Stimulated activated CD4-positive, alpha-beta T cell treated with anti-CD3 and anti-CD28 coated beads, TNF-alpha, amount 100 ng/mL, for 1 hour (primary cell): ENCODE measurements around the gene DIS3L2.
"Not testable (repeated sequence)": the region's sequence is repeated elsewhere in the genome, so short reads cannot be mapped to it uniquely, and the experiment has no call there.

Experiments used
- DNase-seq, 3 donors: peaks; one replicate each; pipeline ENCODE4 v3.0.0-alpha.2; 2020; ENCODE audit warnings: low read depth in 3 of 3, low spot score in 1 of 3

The DIS3L2 gene

DNA sequence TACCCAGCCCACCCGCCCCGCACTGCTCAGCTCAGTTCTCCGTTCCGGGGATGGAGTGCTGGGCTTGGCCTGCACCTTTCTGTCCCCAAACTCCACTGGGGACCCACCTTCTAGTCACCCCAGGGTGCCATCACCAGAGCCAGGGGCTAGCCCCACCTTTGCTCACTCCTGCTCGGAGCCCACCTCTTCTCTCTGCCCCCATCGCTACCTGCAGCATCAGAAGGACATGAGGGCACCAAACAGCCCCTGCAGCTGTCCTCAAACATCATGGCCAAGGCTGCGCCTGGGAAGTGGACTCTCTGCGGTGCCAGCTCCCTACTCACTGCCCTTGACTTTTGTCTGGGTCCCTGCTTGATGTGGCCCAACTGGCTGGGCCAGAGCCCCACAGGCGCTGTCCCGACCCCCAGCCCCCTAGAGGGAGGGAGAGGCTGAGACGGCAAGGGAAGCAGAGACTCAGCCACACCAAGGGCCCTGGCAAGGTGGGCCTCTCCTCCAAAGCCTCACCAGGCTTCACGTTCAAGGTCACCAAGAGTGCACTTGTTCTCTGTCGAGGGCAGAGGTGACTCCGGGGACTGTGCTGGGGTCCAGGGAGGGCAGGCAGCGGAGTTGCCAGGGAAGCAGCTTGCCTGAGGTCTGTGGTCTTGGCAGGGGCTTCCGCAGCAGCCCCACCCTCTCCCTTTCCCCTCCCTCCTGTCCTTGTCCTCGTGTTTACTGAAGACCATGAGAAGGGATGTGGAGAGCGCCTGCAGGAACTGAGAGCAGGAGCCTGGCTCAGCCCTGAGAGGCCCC, 403.5 kb downstream of the DIS3L2 start:
- DNase-seq, result not testable (repeated sequence)

DNA sequence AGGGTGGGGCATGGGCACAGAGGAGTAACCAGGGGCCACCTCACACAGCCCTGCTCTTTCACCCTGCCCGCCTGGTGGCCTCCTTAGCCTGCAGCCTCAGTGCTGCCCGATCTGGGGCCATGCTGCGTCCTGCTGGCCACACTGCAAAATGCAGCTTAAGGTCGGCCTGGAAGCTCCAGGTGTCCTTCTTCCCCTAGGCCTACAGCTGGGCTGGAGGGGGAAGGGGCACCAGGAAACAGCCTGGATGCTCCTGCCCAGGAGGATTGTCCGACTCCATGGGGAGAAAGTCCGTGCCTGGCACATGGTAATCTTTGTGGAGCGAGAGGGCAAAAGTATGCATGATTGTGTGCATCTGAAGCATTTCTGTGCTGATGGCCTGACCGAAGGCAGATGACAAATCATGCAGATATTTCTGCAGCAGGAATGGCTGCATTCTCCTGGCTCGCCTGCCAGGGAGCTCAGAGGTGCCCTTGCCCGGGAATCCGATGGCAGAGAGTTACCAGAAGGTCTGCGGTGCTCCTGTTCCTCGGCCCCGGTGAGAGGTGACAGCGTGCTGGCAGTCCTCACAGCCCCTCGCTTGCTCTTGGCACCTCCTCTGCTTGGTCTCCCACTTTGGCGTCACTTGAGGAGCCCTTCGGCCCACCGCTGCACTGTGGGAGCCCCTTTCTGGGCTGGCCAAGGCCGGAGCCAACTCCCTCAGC, 404.3 kb downstream of the DIS3L2 start:
- DNase-seq, result no peak

DNA sequence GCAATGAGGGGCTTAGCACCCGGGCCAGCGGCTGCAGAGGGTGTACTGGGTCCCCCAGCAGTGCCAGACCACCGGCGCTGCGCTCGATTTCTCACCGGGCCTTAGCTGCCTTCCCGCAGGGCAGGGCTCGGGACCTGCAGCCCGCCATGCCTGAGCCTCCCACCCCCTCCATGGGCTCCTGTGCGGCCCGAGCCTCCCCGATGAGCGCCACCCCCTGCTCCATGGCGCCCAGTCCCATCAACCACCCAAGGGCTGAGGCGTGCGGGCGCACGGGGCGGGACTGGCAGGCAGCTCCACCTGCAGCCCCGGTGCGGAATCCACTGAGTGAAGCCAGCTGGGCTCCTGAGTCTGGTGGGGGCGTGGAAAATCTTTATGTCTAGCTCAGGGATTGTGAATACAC, 404.9 kb downstream of the DIS3L2 start:
- DNase-seq, result not testable (repeated sequence)

DNA sequence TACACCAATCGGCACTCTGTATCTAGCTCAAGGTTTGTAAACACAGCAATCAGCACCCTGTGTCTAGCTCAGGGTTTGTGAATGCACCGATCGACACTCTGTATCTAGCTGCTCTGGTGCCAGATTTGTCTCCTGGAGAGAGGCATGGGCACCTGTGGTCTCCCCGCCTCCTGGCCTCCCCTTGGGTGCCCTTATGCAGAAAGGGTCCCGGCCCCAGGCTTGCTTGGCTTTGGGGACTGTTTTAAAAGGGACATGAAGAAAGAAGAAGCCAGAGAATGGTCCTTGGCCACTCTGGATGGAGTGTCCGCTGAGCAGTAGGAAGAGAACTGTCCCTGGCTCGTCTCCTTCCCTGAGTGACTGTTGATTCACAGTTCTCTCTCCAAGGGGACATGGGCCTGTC, 405.5 kb downstream of the DIS3L2 start:
- no peak for DNase-seq

DNA sequence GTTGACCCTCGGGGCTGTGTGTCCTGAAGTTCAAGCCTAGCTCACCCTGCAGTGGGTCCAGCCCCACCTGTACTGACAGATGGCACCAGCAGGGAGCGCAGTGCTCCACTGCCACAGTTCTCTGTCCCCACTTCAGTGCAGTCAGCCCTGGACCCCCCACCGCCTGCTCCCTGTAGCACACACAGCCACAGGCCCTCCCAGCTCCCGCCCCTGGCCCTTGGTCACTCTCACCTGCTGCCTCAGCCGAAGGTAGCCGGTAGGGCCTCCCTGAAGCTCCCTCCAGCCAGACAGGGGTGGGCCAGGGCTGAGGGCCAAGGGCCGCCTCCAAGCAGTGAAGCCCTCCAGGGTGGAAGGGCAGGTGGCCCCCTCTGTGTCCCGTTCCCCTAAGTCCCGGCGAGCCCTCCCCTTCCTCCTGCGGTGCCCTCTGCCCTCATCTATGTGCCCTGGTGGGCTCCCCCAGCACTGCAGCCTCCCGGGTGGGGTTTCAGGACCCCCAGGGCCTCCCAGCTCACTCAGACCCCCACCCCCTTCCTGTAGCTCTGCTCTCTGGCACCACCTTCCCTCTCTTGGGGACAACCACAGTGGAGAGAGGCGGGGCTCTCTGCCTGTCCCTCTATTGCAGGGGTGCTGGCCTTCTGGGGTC, 406.2 kb downstream of the DIS3L2 start:
- DNase-seq, result no peak

DNA sequence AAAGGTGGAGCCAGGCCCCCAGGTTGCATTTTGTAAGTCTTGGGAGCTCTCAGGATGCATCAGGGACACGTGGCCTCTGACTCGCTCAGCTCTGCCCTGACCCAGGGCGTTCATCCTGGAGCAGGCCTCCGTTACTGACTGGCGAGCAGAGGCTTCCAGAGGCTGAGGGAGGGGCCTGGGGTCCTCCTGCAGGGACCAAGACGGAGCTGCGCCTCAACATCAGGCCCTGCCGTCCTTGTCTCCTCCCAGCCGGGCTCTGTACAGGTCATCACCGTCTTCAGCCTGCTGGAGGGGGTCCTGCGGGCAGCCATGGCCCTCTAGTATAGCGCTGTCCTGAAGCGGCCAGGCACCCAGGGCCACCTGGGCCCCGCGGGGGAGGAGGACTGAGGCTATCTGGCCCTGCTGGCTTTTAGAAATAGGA, 406.8 kb downstream of the DIS3L2 start:
- no peak for DNase-seq

DNA sequence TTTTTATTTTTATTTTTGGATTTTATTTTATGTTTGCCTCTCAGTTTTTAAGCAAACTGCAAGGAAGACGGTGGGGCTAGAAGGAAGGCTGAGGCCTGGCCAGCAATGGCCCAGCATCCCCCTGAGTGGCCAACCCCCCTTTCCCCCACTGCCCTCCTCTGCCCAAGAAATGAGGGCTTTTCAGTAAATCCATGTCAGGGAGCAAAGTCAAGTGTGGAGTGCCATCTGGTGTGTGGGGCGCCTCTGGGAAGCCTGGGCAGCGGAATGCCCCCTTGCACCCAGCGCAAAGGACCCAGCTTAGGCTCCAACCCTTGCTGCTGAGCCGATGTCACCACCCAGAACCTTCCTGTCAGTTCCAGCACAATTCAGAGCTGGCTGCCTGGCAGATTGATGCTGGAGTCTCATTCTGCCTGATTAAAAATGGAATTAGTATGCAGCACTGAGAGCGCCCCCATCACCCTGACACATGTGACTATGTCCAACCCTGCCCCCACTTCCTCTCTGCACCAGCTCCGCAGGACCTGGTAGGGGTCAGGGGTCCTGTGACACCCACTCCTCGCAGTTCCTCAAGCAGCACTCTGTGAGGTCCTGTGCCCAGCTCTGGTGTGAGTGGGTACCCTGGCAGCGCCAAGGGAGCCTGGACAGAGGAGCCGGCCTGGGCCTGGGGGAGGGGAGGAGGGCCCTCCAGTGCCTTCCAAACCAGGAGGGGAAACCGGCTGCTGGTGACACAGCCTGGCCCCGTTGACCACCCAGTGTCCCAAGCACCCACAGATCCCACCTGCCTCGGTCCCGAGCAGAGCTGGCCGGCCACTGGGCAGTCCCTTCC, 407.8 kb downstream of the DIS3L2 start:
- DNase-seq, result no peak

DNA sequence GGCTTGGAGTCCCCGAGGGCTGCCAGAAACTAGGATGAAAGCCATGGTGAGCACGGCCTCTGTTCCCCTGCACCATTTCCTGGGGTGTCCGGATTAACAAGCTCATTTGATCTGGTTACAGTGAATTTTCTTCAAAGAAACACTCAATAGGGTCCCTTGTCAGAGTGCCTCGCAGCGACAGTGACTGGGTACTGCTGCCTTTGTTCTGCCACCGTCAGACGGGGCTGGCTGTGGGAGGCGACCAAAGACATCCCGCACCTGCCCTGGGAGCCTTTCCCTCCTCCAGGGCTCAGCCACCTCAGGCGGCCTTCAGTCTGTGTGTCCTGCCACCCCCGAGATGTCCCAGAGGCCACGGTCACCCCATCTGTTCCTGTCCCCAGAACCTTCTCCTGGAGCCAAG, 408.5 kb downstream of the DIS3L2 start:
- DNase-seq, result not testable (repeated sequence)

DNA sequence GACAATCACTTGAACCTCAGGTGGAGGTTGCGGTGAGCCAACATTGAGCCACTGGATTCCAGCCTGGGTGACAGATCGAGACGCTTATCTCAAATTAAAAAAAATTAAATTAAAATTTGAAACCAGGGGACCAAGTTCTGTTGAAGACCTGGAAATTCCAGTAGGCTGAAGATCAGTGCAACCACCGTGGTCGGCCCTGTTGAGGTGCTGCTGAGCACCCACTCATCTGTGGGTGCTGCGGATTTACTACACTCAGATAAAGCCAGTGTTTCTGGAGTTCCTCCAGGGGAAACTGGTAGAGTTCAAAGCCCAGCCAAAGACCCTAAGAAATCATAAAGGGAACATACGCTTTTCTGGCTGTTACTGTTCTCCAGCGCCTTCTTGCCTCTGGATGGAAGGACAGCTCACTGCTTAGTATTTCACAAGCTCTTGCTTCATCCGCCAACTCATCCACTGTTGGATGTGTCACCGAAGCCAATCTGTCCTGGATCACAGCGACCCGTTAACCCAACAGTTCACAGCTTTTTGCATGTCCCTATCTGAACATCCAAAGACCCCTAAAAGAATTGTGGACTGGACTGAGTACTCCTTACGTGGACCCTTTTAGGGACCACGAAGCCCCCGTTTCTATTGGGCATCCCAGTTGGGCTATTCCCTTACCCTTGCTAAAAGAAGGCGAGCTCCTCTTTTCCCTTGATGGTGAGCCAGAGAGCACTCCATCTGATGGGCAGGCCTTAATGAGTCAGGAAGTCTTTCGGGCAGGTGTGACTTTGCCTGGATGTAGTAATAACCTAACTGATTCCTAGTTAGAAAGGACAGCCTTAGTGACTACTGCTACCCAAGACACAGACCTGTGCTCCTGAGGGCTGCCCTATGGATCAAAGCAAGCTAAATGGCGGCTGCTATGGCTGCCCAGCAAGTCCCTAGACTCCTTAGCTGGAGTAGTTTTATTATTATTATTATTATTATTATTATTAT, 411.0 kb downstream of the DIS3L2 start:
- DNase-seq, result no peak

DNA sequence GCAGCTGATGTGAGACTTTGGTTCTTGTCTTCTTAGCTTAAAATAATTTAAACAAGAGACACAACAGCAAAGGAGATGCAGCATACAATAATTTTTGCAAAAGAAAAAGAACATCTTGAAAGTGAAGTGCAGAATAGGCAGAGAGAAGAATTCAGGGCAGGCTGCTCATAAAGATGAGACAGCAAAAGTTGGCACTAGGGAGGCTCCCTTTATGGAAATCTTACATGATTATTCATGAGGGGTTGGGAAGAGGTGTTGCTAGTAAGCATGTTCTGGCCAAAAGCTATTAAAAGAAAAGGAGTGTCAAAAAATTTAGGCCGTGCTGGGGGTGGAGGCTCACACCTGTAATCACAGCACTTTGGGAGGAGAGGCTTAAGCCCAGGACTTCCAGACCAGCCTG, 412.8 kb downstream of the DIS3L2 start:
- no peak for DNase-seq

DNA sequence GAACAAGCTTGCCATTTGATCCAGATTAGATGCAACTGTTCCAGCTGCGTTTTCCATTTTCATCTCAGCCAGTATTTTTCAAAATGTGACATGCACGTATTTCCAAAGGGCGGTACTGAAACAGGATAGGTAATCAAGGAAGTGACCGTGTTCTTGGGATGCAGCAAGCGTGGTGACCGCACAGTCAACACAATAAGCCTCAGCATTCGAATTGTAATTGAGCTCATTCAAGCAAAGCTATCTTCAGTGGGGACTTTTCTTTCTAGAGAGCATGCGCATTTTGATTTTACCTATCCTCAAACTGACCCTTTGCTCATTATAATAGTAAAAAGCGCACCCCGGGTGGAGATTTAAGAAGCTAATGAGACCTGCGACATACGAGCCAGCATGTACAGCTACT, 413.7 kb downstream of the DIS3L2 start:
- no peak for DNase-seq

DNA sequence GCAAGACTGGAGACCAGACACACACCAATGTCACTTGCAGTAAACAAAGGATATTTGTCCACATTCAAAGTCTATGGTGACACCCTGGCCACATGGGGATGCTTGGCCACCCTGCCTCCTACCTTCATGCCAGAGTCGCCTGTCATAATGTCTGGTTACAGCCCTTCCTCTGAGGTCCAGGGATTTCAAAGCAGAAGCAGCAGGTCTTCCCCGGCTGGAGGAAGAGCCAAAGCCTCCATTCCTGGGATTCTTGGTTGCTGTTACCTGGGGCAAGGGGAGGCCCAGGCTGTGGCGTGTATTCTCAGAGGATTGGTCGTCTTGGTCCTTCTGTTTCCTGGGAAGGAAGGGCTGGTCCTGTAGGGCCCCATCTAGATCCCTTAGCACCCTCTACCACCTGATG, 414.7 kb downstream of the DIS3L2 start:
- DNase-seq, result no peak

DNA sequence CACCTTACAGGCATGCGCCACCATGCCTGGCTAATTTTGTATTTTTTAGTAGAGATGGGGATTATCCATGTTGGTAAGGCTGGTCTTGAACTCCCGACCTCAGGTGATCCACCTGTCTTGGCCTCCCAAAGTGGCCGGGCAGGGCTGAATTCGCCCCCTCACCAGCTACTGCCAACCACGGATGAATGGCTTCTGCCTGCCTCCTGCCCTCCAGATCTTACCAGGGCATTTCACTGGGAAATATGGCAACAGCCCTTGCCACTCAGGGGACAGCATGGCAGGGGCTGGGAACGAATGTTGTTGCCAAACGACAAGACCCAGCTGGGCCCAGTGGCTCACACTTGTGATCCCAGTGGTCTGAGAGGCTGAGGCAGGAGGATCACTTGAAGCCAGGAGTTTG, 415.2 kb downstream of the DIS3L2 start:
- no peak for DNase-seq

DNA sequence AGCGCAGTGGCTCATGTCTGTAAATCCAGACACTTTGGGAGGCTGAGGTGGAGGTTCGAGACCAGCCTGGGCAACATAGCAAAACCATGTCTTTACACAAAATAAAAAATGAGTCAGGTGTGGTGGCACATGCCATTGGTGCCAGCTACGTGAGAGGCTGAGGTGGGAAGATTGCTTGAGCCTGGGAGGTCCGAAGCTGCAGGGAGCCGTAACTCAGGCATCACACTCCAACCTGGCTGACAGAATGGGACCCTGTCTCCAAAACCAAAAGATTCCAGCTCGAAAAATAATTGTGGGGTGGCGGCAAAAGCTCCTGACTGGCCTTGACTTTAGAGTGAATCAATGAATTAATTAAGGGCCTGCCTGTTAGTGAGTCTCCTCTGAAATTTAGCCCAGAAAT, 415.8 kb downstream of the DIS3L2 start:
- DNase-seq, result no peak

DNA sequence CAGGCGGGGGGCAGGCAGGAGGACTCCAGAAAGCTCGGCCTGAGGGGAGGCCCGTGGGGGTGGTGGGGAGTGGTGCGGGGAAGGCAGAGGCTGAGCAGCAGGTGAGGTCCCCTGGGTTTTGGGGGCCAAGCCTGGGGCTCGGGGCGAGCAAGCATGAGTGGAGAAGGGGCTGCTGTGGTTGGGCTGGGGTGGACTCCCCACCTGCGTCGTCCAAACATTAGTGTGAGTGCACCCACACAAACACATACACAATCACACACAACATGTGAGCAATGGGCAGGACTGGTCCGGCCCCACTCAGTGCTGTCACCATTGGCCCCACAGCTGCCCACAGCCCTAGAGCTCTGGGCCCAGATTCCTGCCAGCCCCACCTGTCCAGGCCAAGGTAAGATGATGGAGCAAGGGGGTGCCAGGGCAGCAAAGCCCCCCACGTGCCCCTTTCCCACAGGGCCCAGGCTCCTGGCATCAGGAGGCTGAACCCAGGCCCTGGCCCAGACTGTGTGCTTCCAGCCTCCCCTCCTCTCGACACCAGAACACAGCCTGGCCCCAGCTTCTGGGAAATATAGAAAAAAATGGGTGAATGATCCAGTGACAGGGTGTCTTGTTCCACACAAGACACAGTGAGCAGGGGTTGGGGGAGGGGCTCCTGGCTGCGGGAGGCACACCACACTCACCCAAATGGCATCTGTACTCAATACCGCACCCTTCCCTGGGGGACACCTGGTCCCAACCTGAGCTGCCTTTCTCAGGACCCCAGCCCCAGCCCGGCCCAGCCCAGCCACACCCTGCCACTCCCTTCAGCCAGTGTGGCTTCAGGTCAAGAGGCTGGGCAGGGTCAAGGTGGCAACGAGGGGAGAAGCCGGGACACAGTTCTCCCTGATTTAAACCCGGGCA, 416.6 kb downstream of the DIS3L2 start:
- DNase-seq, result no peak

DNA sequence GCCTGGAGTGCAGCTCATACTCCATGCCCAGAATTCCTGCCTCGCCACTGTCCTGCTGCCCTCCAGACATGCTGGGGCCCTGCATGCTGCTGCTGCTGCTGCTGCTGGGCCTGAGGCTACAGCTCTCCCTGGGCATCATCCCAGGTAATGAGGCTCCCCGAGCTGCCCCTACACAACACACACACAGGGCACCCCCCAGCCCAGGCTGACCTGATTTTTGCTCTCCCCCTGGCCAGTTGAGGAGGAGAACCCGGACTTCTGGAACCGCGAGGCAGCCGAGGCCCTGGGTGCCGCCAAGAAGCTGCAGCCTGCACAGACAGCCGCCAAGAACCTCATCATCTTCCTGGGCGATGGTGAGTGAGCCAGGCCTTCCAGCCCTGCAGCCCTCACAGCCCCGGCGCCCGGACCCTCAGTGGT, 417.2 kb downstream of the DIS3L2 start, which contains the start of gene ALPP:
Gene ALPP, plus strand, starts transcription at position 17 of the 417 bp plus-strand sequence. Its CDS starts 52 bp downstream, at position 69.
- not testable (repeated sequence) for DNase-seq

DNA sequence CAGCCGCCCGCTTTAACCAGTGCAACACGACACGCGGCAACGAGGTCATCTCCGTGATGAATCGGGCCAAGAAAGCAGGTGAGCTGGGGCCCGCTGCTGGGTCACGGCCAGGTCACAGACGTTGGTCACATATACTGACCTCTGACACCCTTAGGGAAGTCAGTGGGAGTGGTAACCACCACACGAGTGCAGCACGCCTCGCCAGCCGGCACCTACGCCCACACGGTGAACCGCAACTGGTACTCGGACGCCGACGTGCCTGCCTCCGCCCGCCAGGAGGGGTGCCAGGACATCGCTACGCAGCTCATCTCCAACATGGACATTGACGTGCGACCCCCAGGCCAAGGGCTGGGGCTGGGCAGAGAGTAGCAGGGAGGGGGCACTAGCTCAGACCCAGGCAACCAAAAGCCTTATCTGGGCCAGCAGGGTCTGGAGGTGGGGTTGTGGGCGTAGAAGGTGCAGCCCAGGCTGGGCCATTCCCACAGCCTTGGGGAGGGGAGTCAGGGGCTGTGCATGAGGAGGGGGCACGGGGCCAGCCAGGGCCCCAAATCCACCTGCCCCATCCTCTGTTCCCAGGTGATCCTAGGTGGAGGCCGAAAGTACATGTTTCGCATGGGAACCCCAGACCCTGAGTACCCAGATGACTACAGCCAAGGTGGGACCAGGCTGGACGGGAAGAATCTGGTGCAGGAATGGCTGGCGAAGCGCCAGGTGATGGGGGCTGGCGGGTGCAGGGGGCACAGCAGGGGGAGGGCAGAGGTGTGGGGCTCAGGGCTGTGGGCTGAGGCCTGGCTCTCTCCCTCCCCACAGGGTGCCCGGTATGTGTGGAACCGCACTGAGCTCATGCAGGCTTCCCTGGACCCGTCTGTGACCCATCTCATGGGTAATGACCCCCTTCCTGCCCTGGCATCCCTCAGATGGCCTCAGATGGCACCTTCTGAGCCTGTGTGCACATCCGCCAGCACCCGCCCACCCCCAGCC, 418.4 kb downstream of the DIS3L2 start:
- DNase-seq, result not testable (repeated sequence)
